ENCODE results near the gene PRR35.
A peak's percentile ranks its signal among the peaks of the same experiment; 100 is the strongest.

Gene PRR35

DNA sequence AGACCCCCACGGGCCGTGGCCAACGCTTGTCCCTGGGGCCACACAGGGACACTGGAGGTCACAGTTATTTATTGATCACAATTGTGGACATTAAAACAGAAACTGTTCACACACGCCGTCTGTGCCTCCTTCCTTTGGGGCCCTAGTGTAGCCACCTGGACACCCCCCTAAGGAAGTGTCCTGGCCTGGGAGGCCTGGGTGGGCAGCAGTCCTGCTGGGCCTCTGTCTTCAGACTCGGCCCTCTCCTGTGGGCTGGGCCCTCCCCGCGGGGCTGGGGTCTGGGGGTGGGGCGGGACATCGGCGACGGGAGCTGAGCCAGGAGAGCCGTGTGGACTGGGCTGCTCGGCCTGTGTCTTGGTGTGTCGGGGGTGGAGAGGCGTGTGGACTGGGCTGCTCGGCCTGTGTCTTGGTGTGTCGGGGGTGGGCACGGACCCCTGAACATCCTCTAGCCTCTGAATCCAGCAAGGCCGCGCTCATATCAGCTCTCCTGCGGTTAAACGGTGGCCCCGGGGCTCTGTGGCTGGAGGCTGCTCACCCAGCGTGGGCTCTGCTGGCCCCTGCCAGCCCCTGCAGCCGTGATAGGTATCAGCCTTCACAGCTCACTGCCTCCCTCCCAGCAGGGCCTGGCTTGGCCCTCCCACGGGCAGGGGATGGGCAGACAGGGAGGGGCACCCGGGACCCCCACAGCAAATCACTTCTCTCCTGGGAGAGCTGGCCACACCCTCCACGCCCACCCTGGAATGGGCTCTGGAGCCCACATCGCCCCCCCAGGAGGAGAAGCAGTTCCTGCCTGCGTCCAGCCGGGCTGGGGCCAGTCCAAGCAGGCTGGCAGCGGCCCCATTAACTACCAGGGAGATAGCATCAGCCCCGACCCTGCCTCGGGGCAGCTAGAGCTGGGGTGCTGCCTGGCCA lies 5.5 kb downstream of the PRR35 start:
- no peak for DNase-seq

DNA sequence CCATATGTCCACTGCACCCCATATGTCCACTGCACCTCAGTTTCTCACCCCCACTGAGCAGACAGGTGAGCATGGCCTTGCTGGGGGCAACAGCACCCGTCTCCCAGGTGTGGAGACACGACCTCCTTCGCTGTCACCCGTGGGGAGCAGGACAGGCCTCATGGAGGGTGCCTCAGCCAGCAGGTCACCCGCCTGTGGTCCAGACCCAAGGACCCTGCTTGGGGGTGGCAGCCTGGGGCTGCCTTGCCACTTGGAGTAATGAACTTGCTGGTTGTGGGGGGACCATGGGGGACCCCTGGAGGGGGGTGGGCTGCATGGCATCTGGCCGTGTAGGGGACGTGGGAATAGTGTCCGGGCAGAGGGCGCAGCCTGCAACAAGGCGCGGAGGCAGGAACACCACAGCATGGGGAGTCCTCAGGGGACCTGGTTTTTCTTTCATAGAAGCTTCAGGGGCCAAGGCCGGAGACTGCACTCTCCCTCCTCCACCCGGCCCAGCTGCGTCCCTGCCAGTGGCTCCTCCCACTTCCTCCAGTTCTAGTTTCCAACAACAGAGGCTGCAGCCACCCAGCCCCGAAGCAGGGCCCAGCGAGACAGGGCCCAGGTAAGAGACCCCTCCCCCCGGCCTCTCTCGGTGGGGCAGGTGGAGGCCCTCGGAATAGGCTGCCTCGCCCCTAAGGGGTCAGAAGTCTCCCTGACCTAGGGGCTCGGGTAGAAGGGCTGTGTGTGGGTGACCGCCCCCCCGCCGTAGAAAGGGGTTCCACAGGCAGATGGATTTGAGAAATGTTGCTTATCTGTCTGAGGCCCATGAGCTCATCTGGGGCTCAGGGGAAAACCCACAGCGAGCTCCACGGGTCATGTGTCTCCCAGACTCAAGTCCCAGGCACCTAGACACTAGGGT lies 6.5 kb downstream of the PRR35 start, which contains the start of gene NHLRC4:
Gene NHLRC4 (plus strand): TSS at position 531 of the 898 bp plus-strand sequence. CDS start 1,043 bp downstream, outside the sequence.
- DNase-seq, result peak; percentile 67

DNA sequence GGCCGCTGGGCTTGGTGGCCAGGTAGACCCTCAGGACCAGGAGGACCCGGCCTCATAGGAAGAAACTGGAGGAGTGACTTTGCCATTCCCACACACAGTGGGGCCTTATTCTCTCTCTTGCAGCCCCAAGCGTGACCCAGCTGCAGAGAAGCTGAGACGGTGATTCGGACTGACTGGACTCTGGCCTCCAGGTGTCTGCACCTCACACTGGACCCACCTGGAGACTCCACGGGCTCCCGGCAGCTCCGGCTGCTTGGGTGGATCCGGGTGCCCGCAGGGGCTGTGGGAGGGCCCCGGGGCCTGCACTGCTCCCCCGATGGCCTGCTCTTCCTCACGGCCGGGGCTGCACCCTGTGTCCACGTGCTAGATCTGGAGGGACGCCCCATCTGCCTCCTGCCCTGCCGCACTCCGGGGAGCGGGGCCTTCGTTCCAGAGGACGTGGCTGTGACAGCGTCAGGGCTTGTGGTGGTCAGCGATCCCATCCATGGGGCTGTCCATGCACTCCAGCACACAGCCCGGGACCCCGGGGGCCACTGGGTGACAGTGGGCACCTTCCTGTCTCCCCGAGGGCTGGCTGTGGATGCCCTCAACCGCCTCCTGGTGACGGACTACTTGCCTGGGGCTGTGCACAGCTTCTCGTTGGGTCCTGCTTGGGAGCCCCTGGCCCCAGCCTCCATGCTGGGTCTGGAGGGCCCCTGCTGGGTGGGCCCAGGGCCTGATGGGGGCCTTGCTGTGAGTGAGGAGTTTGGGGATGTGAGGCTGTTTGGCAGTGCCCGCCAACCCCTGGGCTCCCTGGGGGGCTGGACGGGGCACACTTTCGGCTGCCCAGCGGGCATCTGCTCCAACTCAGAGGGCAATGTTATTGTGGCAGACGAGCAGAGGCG lies 7.4 kb downstream of the PRR35 start:
- DNase-seq, result no peak

GRCh38 chr16:568401-569258 lies 8.4 kb downstream of the PRR35 start:
- no peak for DNase-seq

DNA sequence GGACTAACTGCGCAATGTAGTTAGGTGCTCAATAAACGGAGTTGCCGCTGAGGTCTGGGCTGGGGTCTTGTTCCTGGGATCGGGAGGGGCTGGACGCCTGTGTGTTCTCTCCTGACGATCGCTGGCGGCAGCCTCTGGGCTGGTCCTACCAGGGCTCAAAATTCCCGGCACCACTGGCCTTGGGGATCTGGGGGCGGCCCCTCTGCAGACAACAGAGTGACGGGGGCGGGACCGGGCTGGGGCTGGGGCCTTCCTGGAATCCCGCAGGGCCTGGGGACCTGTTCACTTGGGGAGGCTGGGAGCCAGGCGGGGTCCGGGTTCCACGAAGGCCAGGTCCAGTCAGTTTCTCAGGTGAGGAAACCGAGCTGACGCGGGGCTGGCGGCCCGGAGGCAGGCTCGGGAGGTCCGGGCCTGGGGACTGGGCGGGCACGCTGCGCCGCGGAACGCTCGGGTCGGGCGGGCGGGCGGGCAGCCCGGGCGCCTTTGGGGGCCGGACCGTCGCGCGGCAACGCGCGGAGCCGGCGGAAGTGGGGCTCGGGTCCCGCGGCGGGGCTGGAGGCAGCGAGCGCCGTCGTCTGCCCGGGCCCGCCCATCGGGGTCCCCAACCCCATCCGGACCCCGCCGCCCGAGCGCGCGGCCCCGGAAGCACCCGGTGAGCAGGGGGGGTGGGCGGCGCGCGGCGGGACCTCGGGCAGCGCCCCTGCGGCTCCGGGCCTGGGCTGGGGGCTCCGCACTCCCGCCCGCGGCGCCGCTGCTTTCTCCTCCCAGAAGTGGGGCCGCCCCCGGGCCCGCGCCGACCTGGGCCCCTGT lies 9.5 kb downstream of the PRR35 start, which contains the start of gene PIGQ:
Gene PIGQ (plus strand): TSS at position 524 of the 810 bp plus-strand sequence. CDS start 4,107 bp downstream, outside the sequence.
- peak; percentile 63 for DNase-seq

GRCh38 chr16:572865-573650 lies 12.9 kb downstream of the PRR35 start:
- DNase-seq, result no peak

GRCh38 chr16:574021-574760 lies 14.0 kb downstream of the PRR35 start:
- no peak for DNase-seq

DNA sequence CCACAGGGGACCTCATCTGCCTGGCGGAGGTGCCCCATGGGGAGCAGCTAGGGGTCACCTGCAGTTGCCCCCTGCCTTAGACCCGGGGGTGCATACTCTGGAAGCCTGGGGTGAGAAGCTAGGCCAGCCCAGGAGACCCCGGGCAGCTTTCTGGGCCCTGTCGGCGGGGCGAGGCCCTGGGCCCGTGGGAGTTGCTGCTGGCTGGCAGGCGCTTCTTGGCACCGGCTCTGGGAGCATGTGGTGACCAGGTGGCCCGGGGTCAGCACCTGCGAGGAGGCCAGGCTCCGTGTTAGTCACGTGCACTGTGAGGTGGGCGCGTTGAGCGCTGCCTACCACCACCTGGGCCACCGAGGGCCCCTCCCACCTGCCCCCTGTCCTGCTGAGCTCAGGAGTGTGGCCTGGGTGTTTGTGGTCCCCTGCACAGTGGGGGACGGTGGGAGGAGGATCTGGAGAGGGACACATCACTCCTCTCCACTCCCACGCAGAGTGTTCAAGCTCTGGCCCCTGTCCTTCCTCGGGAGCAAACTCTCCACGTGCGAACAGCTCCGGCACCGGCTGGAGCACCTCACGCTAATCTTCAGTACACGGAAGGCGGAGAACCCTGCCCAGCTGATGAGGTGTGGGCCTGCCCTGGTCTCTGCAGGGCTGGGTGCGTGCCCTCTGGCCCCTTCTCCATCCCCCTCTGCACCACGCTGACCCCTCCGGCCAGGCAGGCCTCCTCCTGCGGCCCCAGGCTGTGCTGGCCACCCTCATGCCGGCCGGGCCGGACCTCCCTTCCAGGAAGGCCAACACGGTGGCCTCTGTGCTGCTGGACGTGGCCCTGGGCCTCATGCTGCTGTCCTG lies 15.4 kb downstream of the PRR35 start:
- no peak for DNase-seq

DNA sequence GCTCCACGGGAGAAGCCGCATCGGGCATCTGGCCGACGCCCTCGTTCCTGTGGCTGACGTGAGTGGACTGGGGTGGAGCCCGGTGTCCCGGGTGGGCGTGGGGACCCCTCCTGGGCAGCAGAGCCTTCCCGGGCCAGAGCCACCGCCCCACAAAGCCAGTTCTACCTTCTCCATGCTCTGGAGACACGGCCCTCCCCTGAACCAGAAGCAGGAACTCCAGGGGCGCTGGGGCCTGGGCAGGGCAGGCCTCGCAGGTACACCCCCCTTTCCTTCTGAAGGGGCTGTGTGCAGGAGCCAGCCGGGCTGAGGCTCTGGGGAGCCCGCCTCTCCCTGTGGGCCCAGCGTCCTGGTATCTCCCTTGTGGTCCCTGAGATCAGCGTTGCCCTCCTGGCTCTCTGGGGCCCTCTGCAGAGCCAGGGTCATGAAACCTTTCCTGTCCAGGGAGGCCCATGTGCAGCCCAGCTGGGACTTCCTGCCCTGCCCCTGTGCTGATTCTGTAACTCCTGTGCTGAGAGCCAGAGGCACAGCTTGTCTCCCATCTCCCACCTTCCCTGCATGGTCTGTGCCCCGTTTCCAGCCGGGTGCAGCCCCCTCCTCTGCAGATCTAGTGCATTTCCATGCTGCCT lies 16.1 kb downstream of the PRR35 start:
- DNase-seq, result no peak

- no peak for DNase-seq
Observed at GRCh38 chr16:576823-577201, 16.6 kb downstream of the PRR35 start.

DNA sequence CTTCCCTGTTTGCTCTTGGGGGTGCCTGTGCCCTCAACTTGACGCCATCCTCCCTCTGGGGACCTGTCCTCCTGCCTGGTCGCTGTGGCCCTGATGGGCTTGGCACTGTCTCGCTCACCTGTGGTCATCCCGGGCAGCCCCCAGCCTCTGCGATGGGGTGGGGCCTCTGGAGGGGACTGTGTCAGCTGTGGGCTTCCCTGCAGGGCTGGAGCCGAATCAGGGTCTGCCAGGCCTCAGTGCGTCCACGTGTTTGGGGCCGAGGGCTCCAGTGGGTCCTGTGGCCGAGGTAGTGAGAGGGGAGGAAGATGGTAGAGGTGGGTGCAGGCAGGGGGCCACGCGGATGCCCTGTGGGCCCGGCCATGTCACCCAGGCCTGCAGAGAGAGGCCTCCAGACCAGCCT lies 17.6 kb downstream of the PRR35 start:
- DNase-seq, result no peak

DNA sequence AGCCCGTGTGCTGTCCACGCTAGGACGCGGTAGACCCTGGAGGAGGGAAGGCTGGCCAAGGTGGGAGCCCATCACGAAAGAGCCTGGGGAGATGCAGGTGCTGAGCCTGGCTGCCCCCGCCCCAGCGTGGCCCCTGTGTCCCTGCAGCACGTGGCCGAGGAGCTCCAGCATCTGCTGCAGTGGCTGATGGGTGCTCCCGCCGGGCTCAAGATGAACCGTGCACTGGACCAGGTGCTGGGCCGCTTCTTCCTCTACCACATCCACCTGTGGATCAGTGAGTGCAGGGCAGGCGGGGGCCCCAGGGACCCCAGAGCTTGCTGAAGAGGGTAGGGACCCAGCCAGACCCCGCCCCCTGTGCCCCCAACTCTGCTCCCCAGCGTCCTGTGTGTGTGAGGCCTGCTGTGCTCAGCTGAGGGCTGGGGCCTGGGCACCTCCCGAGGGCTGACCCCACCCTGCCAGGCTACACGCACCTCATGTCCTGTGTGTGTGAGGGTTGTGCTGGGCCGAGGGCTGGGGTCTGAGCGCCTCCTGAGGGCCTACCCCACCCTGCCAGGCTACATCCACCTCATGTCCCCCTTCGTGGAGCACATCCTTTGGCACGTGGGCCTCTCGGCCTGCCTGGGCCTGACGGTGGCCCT lies 18.2 kb downstream of the PRR35 start:
- DNase-seq, result no peak

DNA sequence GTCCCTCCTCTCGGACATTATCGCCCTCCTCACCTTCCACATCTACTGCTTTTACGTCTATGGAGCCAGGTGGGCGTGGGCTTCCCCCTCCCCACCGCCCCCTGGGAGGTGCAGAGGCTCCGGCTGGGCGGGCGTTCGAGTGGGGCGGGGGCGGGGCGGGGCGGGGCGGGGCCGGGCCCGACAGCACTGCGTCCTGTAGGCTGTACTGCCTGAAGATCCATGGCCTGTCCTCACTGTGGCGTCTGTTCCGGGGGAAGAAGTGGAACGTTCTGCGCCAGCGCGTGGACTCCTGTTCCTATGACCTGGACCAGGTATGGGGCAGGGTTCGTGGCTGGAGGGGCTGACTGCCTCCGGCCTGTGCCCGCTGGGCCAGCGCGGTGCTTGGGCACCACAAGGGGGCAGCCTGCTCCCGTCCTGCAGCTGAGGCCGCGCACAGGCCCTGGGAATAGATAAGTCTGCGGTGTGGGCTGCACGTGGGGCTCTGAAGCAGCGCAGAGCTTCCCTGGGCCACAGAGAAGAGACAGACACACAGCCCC lies 18.7 kb downstream of the PRR35 start:
- DNase-seq, result peak; percentile 70

- DNase-seq, result no peak
Observed at GRCh38 chr16:580141-580945, 20.1 kb downstream of the PRR35 start.

- DNase-seq, result no peak
Observed at GRCh38 chr16:580946-581498, 20.8 kb downstream of the PRR35 start.

DNA sequence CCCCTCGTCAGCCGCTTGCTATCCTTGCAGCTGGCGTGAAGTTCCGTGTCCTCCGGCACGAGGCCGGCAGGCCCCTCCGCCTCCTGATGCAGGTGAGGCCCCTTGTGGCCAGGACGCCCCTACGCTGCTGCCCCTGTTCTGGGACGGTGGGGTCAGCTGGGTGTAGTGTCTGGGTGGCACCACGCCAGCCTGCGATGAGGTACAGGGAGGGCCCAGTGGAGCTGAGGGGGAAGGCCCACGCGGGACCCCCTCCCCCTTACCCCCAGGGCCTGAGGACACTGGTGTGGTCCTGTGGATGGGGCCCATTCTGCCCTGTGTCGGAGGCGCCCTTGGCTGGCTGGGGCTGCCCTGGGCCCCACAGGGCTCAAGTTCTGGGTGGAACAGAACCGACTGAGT lies 22.0 kb downstream of the PRR35 start:
- DNase-seq, result no peak

Measured in activated CD4-positive, CD25-positive, alpha-beta regulatory T cell treated with anti-CD3 and anti-CD28 coated beads, Interleukin-2, amount 50 U/mL, for 72 hours (primary cell).